SK-N-MC (cell line): Measurements from ENCODE around the gene TSPEAR.

Experiments used
- EZH2 ChIP-seq: fragments of 200-600 bp; sonication (generic); IDR thresholded peaks from one replicate; pipeline ENCODE4 v1.6.1; 2017; ENCODE audit warnings: antibody characterized with exemption
- POLR2AphosphoS5 ChIP-seq: IDR thresholded peaks from 2 replicates; pipeline ENCODE4 v1.6.1; 2012; ENCODE audit warnings: mild to moderate bottlenecking, low read depth, low read length, borderline replicate concordance

DNA sequence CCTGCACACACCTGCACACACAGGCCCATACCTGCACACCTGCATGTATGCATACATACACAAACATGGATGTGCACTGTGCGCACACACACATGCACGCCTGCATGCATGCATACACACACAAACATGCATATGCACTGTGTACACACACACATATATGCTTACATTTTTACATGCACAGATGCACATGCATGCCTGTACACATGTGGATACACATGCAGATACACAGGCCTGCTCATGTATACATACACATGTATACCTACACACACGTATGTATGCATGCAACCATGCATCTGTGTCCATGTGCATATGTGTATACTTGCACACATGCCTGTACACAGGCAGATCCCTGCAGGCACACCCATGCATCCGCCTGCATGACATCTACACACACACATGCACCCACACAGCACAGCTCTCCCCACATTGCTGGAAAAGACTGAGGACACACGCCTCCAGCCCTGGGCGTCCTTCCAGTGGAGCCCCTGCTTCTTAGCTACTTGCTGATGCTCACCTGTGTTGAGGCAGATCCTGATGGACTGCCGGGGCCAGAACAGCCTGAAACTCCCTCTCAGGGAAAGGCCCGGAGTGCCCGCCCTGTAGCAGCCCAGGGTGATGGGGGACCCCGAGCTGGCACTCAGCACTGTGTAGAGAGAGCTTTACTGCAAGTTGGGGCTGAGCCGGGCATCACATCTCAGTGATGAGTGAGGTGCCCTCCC lies 200.0 kb downstream of the TSPEAR start:
- no peak for TF ChIP-seq POLR2AphosphoS5
- TF ChIP-seq EZH2 = no peak
